ENCODE results near the gene KRT83. TPM values are rescaled to one million over a fixed set of nuclear protein-coding genes. Genes with fewer than 3 reads are reported as not detected.

KRT83 gene
- not detected in 2 replicates for total RNA-seq

- H3K27me3 Mint-ChIP-seq (ENCODE audit: low read depth): peaks cover 24% of the 10 kb centered on the region
- no peaks in the 10 kb centered on the region for H3K9me3 Mint-ChIP-seq
- no peaks in the 10 kb centered on the region for H3K4me1 Mint-ChIP-seq (ENCODE audit: low read depth)
- H3K4me3 Mint-ChIP-seq (ENCODE audit: low read depth): no peak within 1 kb of the TSS
- intact Hi-C loops (cut with micrococcal nuclease): no loop called here
- no peak for DNase-seq (ENCODE audit: low spot score)
- no peak within 1 kb of the TSS for H3K27ac Mint-ChIP-seq
- H3K36me3 Mint-ChIP-seq (ENCODE audit: low read depth): no peaks in the 10 kb centered on the region
These were observed at the start of gene KRT83 for GRCh38 chr12:52320784-52321400. Gene KRT83, minus strand, starts transcription at chr12:52321398. Its CDS starts 63 bp downstream, at chr12:52321335.

- no peak for DNase-seq (ENCODE audit: low spot score)
- H3K9me3 Mint-ChIP-seq: no peaks in the 10 kb centered on the region
- H3K27me3 Mint-ChIP-seq (ENCODE audit: low read depth): peaks cover 4% of the 10 kb centered on the region
- no peaks in the 10 kb centered on the region for H3K4me1 Mint-ChIP-seq (ENCODE audit: low read depth)
- no peak overlapping the region for H3K4me3 Mint-ChIP-seq (ENCODE audit: low read depth)
- intact Hi-C loops (cut with micrococcal nuclease): loop anchor here (5.0 kb wide), 1 partner anchor 612 kb away; no protein-coding TSS in a partner anchor
- H3K36me3 Mint-ChIP-seq (ENCODE audit: low read depth): no peaks in the 10 kb centered on the region
- no peak overlapping the region for H3K27ac Mint-ChIP-seq
These were observed 48.6 kb upstream of the KRT83 start for GRCh38 chr12:52369809-52370208.

GRCh38 chr12:52369211-52369610 is 48.0 kb upstream of the KRT83 start:
- DNase-seq (ENCODE audit: low spot score): no peak
- peaks cover 4% of the 10 kb centered on the region for H3K27me3 Mint-ChIP-seq (ENCODE audit: low read depth)

GRCh38 chr12:52368508-52368907 is 47.3 kb upstream of the KRT83 start:
- Mint-ChIP-seq H3K4me1 (ENCODE audit: low read depth) (no peaks in the 10 kb centered on the region), H3K36me3 (ENCODE audit: low read depth) (no peaks in the 10 kb centered on the region), H3K27me3 (ENCODE audit: low read depth) (no peaks in the 10 kb centered on the region), H3K9me3 (no peaks in the 10 kb centered on the region), H3K27ac (no peak overlapping the region), H3K4me3 (ENCODE audit: low read depth) (no peak overlapping the region)
- intact Hi-C loops (cut with micrococcal nuclease): no loop called here
- no peak for DNase-seq (ENCODE audit: low spot score)

More at GRCh38 chr12:52369211-52369610, 48.0 kb upstream of the KRT83 start:
- Mint-ChIP-seq H3K4me1 (ENCODE audit: low read depth) (no peaks in the 10 kb centered on the region), H3K4me3 (ENCODE audit: low read depth) (no peak overlapping the region), H3K36me3 (ENCODE audit: low read depth) (no peaks in the 10 kb centered on the region), H3K27ac (no peak overlapping the region), H3K9me3 (no peaks in the 10 kb centered on the region)
- intact Hi-C loops (cut with micrococcal nuclease): no loop called here

GRCh38 chr12:52367876-52368275 is 46.7 kb upstream of the KRT83 start:
- Mint-ChIP-seq H3K36me3 (ENCODE audit: low read depth) (no peaks in the 10 kb centered on the region), H3K9me3 (no peaks in the 10 kb centered on the region), H3K27me3 (ENCODE audit: low read depth) (no peaks in the 10 kb centered on the region), H3K4me3 (ENCODE audit: low read depth) (no peak overlapping the region), H3K27ac (no peak overlapping the region), H3K4me1 (ENCODE audit: low read depth) (no peaks in the 10 kb centered on the region)
- intact Hi-C loops (cut with micrococcal nuclease): no loop called here
- no peak for DNase-seq (ENCODE audit: low spot score)

- no peaks in the 10 kb centered on the region for H3K36me3 Mint-ChIP-seq (ENCODE audit: low read depth)
- no peak within 1 kb of the TSS for H3K27ac Mint-ChIP-seq
- no peak within 1 kb of the TSS for H3K4me3 Mint-ChIP-seq (ENCODE audit: low read depth)
- H3K27me3 Mint-ChIP-seq (ENCODE audit: low read depth): no peaks in the 10 kb centered on the region
- no peaks in the 10 kb centered on the region for H3K4me1 Mint-ChIP-seq (ENCODE audit: low read depth)
- no peaks in the 10 kb centered on the region for H3K9me3 Mint-ChIP-seq
- no peak for DNase-seq (ENCODE audit: low spot score)
- intact Hi-C loops (cut with micrococcal nuclease): no loop called here
These were observed 45.7 kb upstream of the KRT83 start, which contains the start of gene KRT85 for GRCh38 chr12:52366738-52367485. Gene KRT85, minus strand, starts transcription at chr12:52367481. Its CDS starts 76 bp downstream, at chr12:52367405.

GRCh38 chr12:52364901-52365489 is 43.8 kb upstream of the KRT83 start:
- Mint-ChIP-seq H3K36me3 (ENCODE audit: low read depth) (no peaks in the 10 kb centered on the region), H3K27ac (no peak overlapping the region), H3K4me1 (ENCODE audit: low read depth) (no peaks in the 10 kb centered on the region), H3K4me3 (ENCODE audit: low read depth) (no peak overlapping the region), H3K9me3 (no peaks in the 10 kb centered on the region), H3K27me3 (ENCODE audit: low read depth) (no peaks in the 10 kb centered on the region)
- DNase-seq (ENCODE audit: low spot score): no peak
- intact Hi-C loops (cut with micrococcal nuclease): no loop called here

- Mint-ChIP-seq H3K4me1 (ENCODE audit: low read depth) (no peaks in the 10 kb centered on the region), H3K4me3 (ENCODE audit: low read depth) (no peak overlapping the region), H3K27ac (no peak overlapping the region), H3K9me3 (no peaks in the 10 kb centered on the region), H3K27me3 (ENCODE audit: low read depth) (no peaks in the 10 kb centered on the region), H3K36me3 (ENCODE audit: low read depth) (no peaks in the 10 kb centered on the region)
- DNase-seq (ENCODE audit: low spot score): no peak
- intact Hi-C loops (cut with micrococcal nuclease): no loop called here
These were observed 42.9 kb upstream of the KRT83 start for GRCh38 chr12:52364061-52364460.

GRCh38 chr12:52363111-52363679 is 42.0 kb upstream of the KRT83 start:
- no peak for DNase-seq (ENCODE audit: low spot score)

GRCh38 chr12:52362118-52362726 is 41.0 kb upstream of the KRT83 start:
- intact Hi-C loops (cut with micrococcal nuclease): no loop called here
- peaks cover 2% of the 10 kb centered on the region for H3K4me1 Mint-ChIP-seq (ENCODE audit: low read depth)
- no peak overlapping the region for H3K27ac Mint-ChIP-seq
- no peaks in the 10 kb centered on the region for H3K27me3 Mint-ChIP-seq (ENCODE audit: low read depth)
- H3K4me3 Mint-ChIP-seq (ENCODE audit: low read depth): no peak overlapping the region
- H3K9me3 Mint-ChIP-seq: no peaks in the 10 kb centered on the region
- no peaks in the 10 kb centered on the region for H3K36me3 Mint-ChIP-seq (ENCODE audit: low read depth)
- DNase-seq (ENCODE audit: low spot score): no peak

More at GRCh38 chr12:52363111-52363679, 42.0 kb upstream of the KRT83 start:
- Mint-ChIP-seq H3K27me3 (ENCODE audit: low read depth) (no peaks in the 10 kb centered on the region), H3K4me1 (ENCODE audit: low read depth) (peaks cover 2% of the 10 kb centered on the region), H3K36me3 (ENCODE audit: low read depth) (no peaks in the 10 kb centered on the region), H3K4me3 (ENCODE audit: low read depth) (no peak overlapping the region), H3K9me3 (no peaks in the 10 kb centered on the region), H3K27ac (no peak overlapping the region)
- intact Hi-C loops (cut with micrococcal nuclease): no loop called here

- Mint-ChIP-seq H3K4me3 (ENCODE audit: low read depth) (no peak overlapping the region), H3K36me3 (ENCODE audit: low read depth) (no peaks in the 10 kb centered on the region)
- intact Hi-C loops (cut with micrococcal nuclease): no loop called here
These were observed 40.4 kb upstream of the KRT83 start for GRCh38 chr12:52361553-52361952.

GRCh38 chr12:52360663-52361271 is 39.6 kb upstream of the KRT83 start:
- Mint-ChIP-seq H3K36me3 (ENCODE audit: low read depth) (no peaks in the 10 kb centered on the region), H3K27ac (no peak overlapping the region), H3K4me3 (ENCODE audit: low read depth) (no peak overlapping the region), H3K27me3 (ENCODE audit: low read depth) (no peaks in the 10 kb centered on the region), H3K9me3 (no peaks in the 10 kb centered on the region), H3K4me1 (ENCODE audit: low read depth) (peaks cover 2% of the 10 kb centered on the region)
- intact Hi-C loops (cut with micrococcal nuclease): no loop called here
- DNase-seq (ENCODE audit: low spot score): no peak

More at GRCh38 chr12:52361553-52361952, 40.4 kb upstream of the KRT83 start:
- H3K27ac Mint-ChIP-seq: no peak overlapping the region
- H3K4me1 Mint-ChIP-seq (ENCODE audit: low read depth): peaks cover 2% of the 10 kb centered on the region
- DNase-seq (ENCODE audit: low spot score): no peak
- H3K9me3 Mint-ChIP-seq: no peaks in the 10 kb centered on the region
- no peaks in the 10 kb centered on the region for H3K27me3 Mint-ChIP-seq (ENCODE audit: low read depth)
